Upper lobe of left lung (tissue), 6 donors: ENCODE measurements around the gene SLC25A13. TPM values are rescaled to one million over a fixed set of nuclear protein-coding genes. Genes with fewer than 3 reads are reported as not detected.

ENCODE experiments used
- ATAC-seq, 2 donors: fragments of 200-7000 bp; cut with Tn5 transposase; one replicate each; pipeline ENCODE4 v1.9.1; 2022; ENCODE audit warnings: mild to moderate bottlenecking in 2 of 2, moderate library complexity in 2 of 2; ENCODE audit not compliant: low FRiP score in 2 of 2
- DNase-seq, 2 donors: peaks; one replicate each; pipeline ENCODE4 v3.0.0-alpha.2; 2019 to 2020
- H3K27ac ChIP-seq, 4 donors: fragments of 200-600 bp; sonication (generic); one replicate each; pipeline ENCODE4 v1.5.1; 2016 to 2019
- H3K27me3 ChIP-seq, 4 donors: fragments of 200-600 bp; sonication (generic); one replicate each; pipeline ENCODE4 v1.5.1; 2017 to 2019
- H3K36me3 ChIP-seq, 4 donors: fragments of 200-600 bp; sonication (generic); one replicate each; pipeline ENCODE4 v1.5.1; 2016 to 2019
- H3K4me1 ChIP-seq, 4 donors: fragments of 200-600 bp; sonication (generic); one replicate each; pipeline ENCODE4 v1.5.1; 2018 to 2019
- H3K4me3 ChIP-seq, 4 donors: fragments of 200-600 bp; sonication (generic); one replicate each; pipeline ENCODE4 v1.5.1; 2017 to 2019; ENCODE audit warnings: mild to moderate bottlenecking in 2 of 4, moderate library complexity in 1 of 4
- H3K9me3 ChIP-seq, 4 donors: fragments of 200-600 bp; sonication (generic); one replicate each; pipeline ENCODE4 v1.5.1; 2018 to 2019
- CTCF ChIP-seq, 6 experiments: fragments of 450-650 bp in 4 of 6; fragments of 200-600 bp in 2 of 6; sonication (generic) in 2 of 6; IDR thresholded peaks; one replicate each; pipeline ENCODE4 v1.5.1; 2016 to 2019; ENCODE audit warnings: antibody characterized with exemption in 6 of 6
- EP300 ChIP-seq, 4 donors: sonication (generic); formaldehyde crosslinking; IDR thresholded peaks; one replicate each; pipeline ENCODE4 v1.5.1; 2017; ENCODE audit warnings: antibody characterized with exemption in 4 of 4, control low read depth in 2 of 4
- POLR2A ChIP-seq, 4 donors: fragments of 450-650 bp; IDR thresholded peaks; one replicate each; pipeline ENCODE4 v1.5.1; 2016 to 2017; ENCODE audit warnings: antibody characterized with exemption in 4 of 4, mild to moderate bottlenecking in 2 of 4
- POLR2AphosphoS5 ChIP-seq, 2 donors: sonication (generic); formaldehyde crosslinking; IDR thresholded peaks; one replicate each; pipeline ENCODE4 v1.5.1; 2017; ENCODE audit warnings: antibody characterized with exemption in 2 of 2
- WGBS, 2 donors: methylation state at CpG; one replicate each; pipeline ENCODE4 v1.1.5; 2017 to 2018; 5-methylcytosine and 5-hydroxymethylcytosine counted together
- total RNA-seq, 6 donors: library from RNA; depleted of rRNA in 4 of 6; stranded (reverse); fragments of >200 nt in 4 of 6; gene quantifications; one replicate each; pipeline versions ENCODE4 v1.1.0 to v1.2.1, GENCODE V29; 2016 to 2021
- donor health status: DM: no; HTN: no; CAD: no; lungs with moderate emphysema.
- donor health status: DM: no; HTN: yes; CAD: no; lungs with severe emphysema.

The SLC25A13 gene
- total RNA-seq, 6 donors from 2014 or later, result 21.4 to 39.7 (median 30.8) TPM

GRCh38 chr7:96306385-96307125, 15.3 kb downstream of the SLC25A13 start:
- ATAC-seq, result peak in 1 of 2 donors; percentile 48
- Histone ChIP-seq H3K36me3 (no peaks in the 10 kb centered on the region), H3K27me3 (no peaks in the 10 kb centered on the region), H3K4me3 (no peak overlapping the region), H3K4me1 (peaks cover 12 to 46% (median 29%) of the 10 kb centered on the region in 4 donors), H3K9me3 (no peaks in the 10 kb centered on the region), H3K27ac (no peak overlapping the region)
- DNase-seq, result peak in 1 of 2 donors; percentile 23
- TF ChIP-seq POLR2AphosphoS5 (IDR thresholded peaks at IDR 0.05) (no peak), CTCF (IDR thresholded peaks at IDR 0.05) (no peak), POLR2A (IDR thresholded peaks at IDR 0.05) (no peak), EP300 (IDR thresholded peaks at IDR 0.05) (no peak)
- WGBS, 2 donors, result 63 to 69% methylated on average over 8 of the region's 8 CpGs

GRCh38 chr7:96305915-96306314, 16.0 kb downstream of the SLC25A13 start:
- ATAC-seq, result no peak
- DNase-seq, result no peak
- peaks cover 8 to 40% (median 23%) of the 10 kb centered on the region in 4 donors for H3K4me1 ChIP-seq
- 92 to 95% methylated on average over 2 of the region's 2 CpGs for WGBS, 2 donors
- H3K9me3 ChIP-seq, result no peaks in the 10 kb centered on the region
- H3K36me3 ChIP-seq, result no peaks in the 10 kb centered on the region
- H3K27me3 ChIP-seq, result no peaks in the 10 kb centered on the region
- H3K4me3 ChIP-seq, result no peak overlapping the region
- TF ChIP-seq CTCF (IDR thresholded peaks at IDR 0.05) (no peak), POLR2AphosphoS5 (IDR thresholded peaks at IDR 0.05) (no peak), POLR2A (IDR thresholded peaks at IDR 0.05) (no peak), EP300 (IDR thresholded peaks at IDR 0.05) (no peak)
- no peak overlapping the region for H3K27ac ChIP-seq

- ATAC-seq, result no peak
Observed at GRCh38 chr7:96304573-96304972, 17.3 kb downstream of the SLC25A13 start.

GRCh38 chr7:96303686-96304443, 18.0 kb downstream of the SLC25A13 start:
- TF ChIP-seq POLR2AphosphoS5 (IDR thresholded peaks at IDR 0.05) (no peak), CTCF (IDR thresholded peaks at IDR 0.05) (no peak), EP300 (IDR thresholded peaks at IDR 0.05) (no peak), POLR2A (IDR thresholded peaks at IDR 0.05) (no peak)
- Histone ChIP-seq H3K4me3 (no peak overlapping the region), H3K9me3 (no peaks in the 10 kb centered on the region), H3K27ac (no peak overlapping the region), H3K27me3 (no peaks in the 10 kb centered on the region), H3K36me3 (no peaks in the 10 kb centered on the region), H3K4me1 (peaks cover 0 to 36% (median 11%) of the 10 kb centered on the region in 4 donors)
- DNase-seq (no peak), ATAC-seq (peak in 1 of 2 donors; percentile 12)
- WGBS, 2 donors, result 78% methylated on average over 5 of the region's 5 CpGs

More at GRCh38 chr7:96304573-96304972, 17.3 kb downstream of the SLC25A13 start:
- no peaks in the 10 kb centered on the region for H3K36me3 ChIP-seq
- H3K27ac ChIP-seq, result no peak overlapping the region
- no peaks in the 10 kb centered on the region for H3K27me3 ChIP-seq
- no peaks in the 10 kb centered on the region for H3K9me3 ChIP-seq
- TF ChIP-seq POLR2AphosphoS5 (IDR thresholded peaks at IDR 0.05) (no peak), POLR2A (IDR thresholded peaks at IDR 0.05) (no peak), EP300 (IDR thresholded peaks at IDR 0.05) (no peak), CTCF (IDR thresholded peaks at IDR 0.05) (no peak)
- H3K4me3 ChIP-seq, result no peak overlapping the region
- 91 to 96% methylated on average over 3 of the region's 3 CpGs for WGBS, 2 donors
- DNase-seq, result no peak
- H3K4me1 ChIP-seq, result peaks cover 0 to 36% (median 14%) of the 10 kb centered on the region in 4 donors
